ENCODE results near the gene ALAS1.
"Not testable (repeated sequence)": the region's sequence is repeated elsewhere in the genome, so short reads cannot be mapped to it uniquely, and the experiment has no call there.

The ALAS1 gene

DNA sequence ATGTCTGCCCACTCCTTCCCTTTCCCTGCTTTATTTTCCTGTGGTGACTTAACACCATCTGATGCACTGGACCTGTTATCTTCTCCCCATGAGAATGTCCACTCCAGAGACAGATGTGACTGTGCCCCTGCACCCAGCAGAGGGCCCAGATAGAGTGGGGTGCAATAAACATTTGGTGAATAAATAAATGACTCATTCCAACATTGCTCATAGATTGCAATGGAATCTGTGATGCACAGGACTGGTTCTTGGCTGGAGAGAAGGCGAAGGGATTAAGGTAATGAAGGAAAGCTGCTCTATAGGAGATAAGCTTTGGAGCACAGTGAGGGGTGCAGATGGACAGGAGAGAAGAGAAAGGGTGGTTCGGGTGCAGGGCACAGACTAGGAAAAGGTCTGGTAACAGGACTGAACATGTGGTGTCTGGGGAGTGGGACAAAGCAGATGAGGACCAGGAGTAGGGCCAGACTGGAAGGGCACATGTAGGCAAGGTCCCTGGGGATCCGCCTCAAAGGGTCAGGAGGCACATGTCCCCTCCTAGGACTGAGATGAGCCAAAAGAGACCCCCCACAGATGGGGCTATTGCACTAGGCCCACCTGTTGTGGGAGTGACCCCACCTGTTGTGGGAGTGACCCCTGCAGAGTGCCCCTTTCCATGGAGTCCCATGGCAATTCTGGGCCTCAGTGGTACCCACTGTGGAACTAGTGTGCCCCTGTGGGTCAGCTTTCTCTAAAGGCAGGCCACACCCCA is 26.3 kb upstream of the ALAS1 start:
- H3K36me3 ChIP-seq (ENCODE audit: insufficient read depth, low read length): no peaks in the 10 kb centered on the region
- no peak overlapping the region for H3K9ac ChIP-seq (ENCODE audit: low read depth, low read length)
- 0 out of 2 replicates have a peak, but pooled peaks cover 5% of the 10 kb centered on the region for H3K4me1 ChIP-seq (ENCODE audit: insufficient read depth, low read length)
- H3K9me3 ChIP-seq (ENCODE audit: control insufficient read depth, insufficient read depth, low read length): no peaks in the 10 kb centered on the region

DNA sequence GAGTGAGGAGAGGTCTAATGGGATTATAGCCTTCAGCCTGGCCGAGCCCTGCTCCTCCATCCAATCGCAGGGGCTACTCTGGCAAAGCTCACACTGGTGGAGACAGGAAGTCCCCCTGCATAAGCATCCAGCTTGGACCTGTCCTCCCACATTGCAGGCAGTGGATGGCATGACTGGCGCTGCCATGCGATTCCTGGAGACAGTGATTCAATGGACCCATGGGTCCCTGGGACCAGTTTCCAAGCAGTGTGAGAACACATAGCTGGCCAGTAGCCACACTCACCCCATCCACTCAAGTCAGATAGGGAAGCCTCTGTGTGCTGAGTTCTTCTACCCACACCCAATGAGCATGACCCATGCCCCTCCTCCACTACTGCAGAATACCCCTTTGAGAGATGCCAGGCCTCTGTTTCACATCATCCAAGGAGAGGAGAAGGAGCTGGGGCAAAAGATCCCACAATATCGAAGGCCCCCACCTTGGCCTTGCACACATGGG is 25.6 kb upstream of the ALAS1 start:
- no peak overlapping the region for H3K9ac ChIP-seq (ENCODE audit: low read depth, low read length)

DNA sequence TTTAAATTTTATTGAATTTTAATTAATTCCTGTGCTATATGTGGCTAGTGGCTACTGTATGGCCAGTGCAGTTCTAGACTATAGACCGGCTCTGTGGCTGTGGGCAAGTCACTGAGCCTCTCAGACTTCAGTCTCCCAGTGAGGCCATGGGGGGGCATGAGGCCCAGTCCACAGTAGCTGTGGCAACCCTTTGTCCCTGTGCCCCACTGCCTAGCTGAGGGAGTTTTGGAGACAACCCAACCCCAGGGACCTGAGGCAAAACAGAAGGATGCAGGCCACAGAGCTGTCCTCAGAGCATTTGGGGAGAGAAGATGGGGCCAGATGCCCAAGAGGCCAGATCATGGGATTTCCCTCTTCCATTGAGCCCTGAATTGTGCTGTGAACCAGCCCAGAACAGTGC is 24.9 kb upstream of the ALAS1 start:
- no peak overlapping the region for H3K9ac ChIP-seq (ENCODE audit: low read depth, low read length)
- no peaks in the 10 kb centered on the region for H3K9me3 ChIP-seq (ENCODE audit: control insufficient read depth, insufficient read depth, low read length)
- peaks cover 8% of the 10 kb centered on the region; the same call in 1 of the 2 replicates for H3K4me1 ChIP-seq (ENCODE audit: insufficient read depth, low read length)
- no peaks in the 10 kb centered on the region for H3K36me3 ChIP-seq (ENCODE audit: insufficient read depth, low read length)

More for the DNA sequence above, 25.6 kb upstream of the ALAS1 start:
- Histone ChIP-seq H3K9me3 (ENCODE audit: control insufficient read depth, insufficient read depth, low read length) (no peaks in the 10 kb centered on the region), H3K36me3 (ENCODE audit: insufficient read depth, low read length) (no peaks in the 10 kb centered on the region), H3K4me1 (ENCODE audit: insufficient read depth, low read length) (peaks cover 8% of the 10 kb centered on the region; the same call in 1 of the 2 replicates)

DNA sequence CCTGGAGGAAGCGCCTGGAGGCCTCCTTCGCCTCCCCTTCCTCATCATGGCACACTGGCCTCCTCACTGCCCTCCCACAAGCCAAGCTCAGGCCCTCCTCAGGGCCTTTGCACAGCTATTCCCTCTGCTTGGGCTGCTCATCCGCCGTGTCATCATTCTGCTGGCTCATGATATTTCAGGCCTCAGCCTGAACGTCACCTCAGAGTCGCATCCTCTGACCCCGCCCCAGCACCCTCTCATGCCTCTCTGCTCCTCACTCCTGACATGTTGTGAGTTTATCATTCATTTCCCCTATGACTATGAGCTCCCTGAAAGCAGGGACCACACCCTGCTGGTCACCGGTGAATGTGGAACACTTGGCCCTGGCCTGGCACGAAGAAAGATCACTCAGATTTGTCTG is 23.1 kb upstream of the ALAS1 start:
- Histone ChIP-seq H3K9ac (ENCODE audit: low read depth, low read length) (no peak overlapping the region), H3K36me3 (ENCODE audit: insufficient read depth, low read length) (no peaks in the 10 kb centered on the region), H3K9me3 (ENCODE audit: control insufficient read depth, insufficient read depth, low read length) (no peaks in the 10 kb centered on the region), H3K4me1 (ENCODE audit: insufficient read depth, low read length) (peaks cover 8% of the 10 kb centered on the region; the same call in 1 of the 2 replicates)

DNA sequence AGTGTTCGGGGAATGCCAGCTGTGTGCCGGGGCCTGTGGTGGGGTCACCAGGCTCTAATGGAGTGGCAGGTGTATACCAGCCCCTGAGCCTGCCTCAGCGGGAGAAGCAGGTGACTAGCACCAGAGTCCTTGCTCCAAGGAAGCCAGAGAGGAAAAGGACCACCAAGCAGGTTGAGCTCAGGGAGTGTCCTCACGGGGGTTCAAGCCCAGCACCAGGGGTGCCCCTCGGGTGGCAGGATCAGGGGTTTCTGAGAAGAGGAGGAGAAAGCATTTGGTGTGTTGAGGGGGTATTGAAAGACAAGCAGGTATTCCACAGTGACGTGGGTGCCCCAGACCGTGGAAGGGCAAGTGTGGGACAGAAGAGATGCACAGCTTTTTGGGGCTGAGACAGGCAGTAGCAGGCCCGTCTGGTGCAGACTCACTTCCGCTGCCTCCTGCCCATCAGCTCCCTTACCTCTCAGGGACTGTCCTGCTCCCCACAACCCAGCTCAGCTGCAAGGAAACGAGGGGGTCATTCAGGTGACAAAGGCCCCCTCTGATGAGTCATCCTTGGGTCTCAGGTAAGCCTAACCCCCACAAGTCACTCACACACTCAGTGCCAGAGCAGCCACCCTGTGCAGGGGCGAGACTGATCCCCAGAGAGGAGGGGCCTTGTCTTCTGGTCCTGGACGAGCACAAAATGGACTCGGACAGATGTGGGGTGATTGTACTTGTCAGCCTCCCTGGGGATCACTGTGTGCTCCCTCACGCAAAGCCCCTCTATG is 22.4 kb upstream of the ALAS1 start:
- Histone ChIP-seq H3K4me1 (ENCODE audit: insufficient read depth, low read length) (peaks cover 8% of the 10 kb centered on the region; the same call in 1 of the 2 replicates), H3K9me3 (ENCODE audit: control insufficient read depth, insufficient read depth, low read length) (no peaks in the 10 kb centered on the region), H3K36me3 (ENCODE audit: insufficient read depth, low read length) (no peaks in the 10 kb centered on the region), H3K9ac (ENCODE audit: low read depth, low read length) (no peak overlapping the region)

DNA sequence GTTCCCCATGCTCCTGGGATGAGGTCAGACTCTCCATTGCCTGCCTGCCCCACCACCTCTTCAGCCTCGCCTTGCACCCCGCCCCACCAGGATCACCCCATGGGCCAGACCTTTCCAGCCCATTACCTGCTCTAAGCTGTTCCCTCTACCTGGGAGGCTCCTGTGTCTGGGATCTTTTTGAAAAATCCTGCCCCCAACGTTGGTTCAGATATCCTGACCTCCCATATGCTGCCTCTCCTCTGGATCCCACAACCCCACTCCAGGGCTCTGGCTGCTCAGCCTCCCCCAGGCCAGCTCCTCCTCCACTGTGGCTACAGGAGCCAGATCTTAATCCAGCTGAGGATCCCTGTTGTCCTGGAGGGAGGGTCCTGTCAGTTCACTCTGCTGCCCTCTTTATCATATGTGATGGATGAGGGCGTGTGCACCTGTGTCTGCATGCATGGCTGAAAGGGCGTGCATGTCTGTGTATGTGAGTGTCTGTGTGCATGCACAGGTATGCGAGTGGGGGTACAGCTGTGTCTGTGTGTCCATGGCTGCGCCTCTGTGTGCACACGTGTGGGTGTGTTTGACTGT is 21.7 kb upstream of the ALAS1 start:
- H3K9ac ChIP-seq (ENCODE audit: low read depth, low read length): no peak overlapping the region
- H3K36me3 ChIP-seq (ENCODE audit: insufficient read depth, low read length): no peaks in the 10 kb centered on the region
- H3K4me1 ChIP-seq (ENCODE audit: insufficient read depth, low read length): peaks cover 8% of the 10 kb centered on the region; the same call in 1 of the 2 replicates

DNA sequence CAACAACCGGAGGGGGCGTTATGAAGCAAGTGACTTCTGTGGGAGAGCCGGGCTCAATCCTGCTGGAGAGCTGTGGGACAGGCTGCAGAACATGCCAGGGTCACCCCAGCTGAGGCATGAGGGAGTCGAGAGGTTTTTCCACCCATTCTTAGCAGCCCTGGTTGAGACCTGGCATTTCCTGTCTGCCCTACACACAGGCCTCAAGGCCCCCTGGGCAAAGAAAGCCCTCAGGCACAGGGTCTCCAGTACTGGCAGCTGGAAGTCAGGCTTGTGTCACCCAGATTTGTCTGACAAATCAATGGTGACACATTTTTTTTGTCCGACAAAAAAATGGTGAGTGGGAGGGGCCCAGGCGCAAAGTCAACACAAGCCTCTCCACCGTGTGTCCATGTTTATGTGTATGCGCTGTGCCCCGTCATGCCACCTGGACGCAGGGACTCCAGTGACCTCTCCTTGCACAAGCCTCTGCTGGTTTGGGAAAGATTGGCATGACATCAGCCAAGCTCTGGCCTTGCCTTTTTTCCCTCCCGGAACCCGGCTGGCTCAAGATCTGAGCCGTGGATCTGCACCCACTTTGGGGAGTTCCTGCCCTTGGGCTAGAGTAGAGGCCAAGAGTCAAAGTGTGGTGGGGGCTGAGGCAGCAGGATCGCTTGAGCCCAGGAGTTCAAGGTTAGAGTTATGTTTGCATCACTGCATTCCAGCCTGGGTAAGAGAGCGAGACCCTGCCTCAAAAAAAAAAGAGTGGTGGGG is 20.8 kb upstream of the ALAS1 start:
- no peaks in the 10 kb centered on the region for H3K9me3 ChIP-seq (ENCODE audit: control insufficient read depth, insufficient read depth, low read length)
- H3K4me1 ChIP-seq (ENCODE audit: insufficient read depth, low read length): peaks cover 8% of the 10 kb centered on the region; the same call in 1 of the 2 replicates
- no peak overlapping the region for H3K9ac ChIP-seq (ENCODE audit: low read depth, low read length)

More for the DNA sequence above, 21.7 kb upstream of the ALAS1 start:
- no peaks in the 10 kb centered on the region for H3K9me3 ChIP-seq (ENCODE audit: control insufficient read depth, insufficient read depth, low read length)

DNA sequence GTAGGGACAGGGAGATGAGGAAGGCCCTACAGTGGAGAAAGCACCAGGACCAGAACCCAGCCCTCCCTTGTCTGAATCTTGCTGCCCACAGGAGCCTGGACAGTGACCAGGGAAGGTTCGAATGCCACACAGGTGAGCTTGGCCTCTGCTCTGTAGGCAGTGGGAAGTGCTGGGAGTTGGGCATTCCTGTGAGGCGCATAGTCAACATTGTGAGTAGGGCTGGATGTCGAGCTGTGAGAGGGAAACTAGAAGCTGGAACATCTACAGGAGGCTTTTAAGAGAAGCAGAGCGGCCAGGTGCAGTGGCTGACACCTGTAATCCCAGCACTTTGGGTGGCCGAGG is 20.3 kb upstream of the ALAS1 start:
- peaks cover 8% of the 10 kb centered on the region; the same call in 1 of the 2 replicates for H3K4me1 ChIP-seq (ENCODE audit: insufficient read depth, low read length)
- H3K36me3 ChIP-seq (ENCODE audit: insufficient read depth, low read length): no peaks in the 10 kb centered on the region
- no peak overlapping the region for H3K9ac ChIP-seq (ENCODE audit: low read depth, low read length)

More for the DNA sequence above, 20.8 kb upstream of the ALAS1 start:
- H3K36me3 ChIP-seq (ENCODE audit: insufficient read depth, low read length): no peaks in the 10 kb centered on the region

DNA sequence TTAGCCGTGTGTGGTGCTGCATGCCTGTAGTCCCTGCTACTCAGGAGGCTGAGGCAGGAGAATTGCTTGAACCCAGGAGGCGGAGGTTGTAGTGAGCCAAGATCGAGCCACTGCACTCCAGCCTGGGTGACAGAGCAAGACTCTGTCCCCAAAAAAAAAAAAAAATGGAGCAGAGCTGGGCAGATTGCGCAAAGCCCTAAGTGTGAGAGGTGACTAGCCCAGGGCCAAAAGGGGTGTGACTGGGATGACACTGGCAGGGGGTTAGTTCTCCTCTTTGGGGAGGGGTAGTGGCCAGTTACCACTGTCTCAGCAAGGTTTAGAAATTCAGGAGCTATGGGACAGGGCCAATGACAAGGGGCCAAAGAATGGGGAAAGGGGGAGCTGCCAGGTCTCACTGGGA is 19.8 kb upstream of the ALAS1 start:
- not testable (repeated sequence) for H3K9ac ChIP-seq (ENCODE audit: low read depth, low read length); H3K36me3 ChIP-seq (ENCODE audit: insufficient read depth, low read length); H3K4me1 ChIP-seq (ENCODE audit: insufficient read depth, low read length); H3K9me3 ChIP-seq (ENCODE audit: control insufficient read depth, insufficient read depth, low read length)

More for the DNA sequence above, 20.3 kb upstream of the ALAS1 start:
- H3K9me3 ChIP-seq (ENCODE audit: control insufficient read depth, insufficient read depth, low read length): no peaks in the 10 kb centered on the region

DNA sequence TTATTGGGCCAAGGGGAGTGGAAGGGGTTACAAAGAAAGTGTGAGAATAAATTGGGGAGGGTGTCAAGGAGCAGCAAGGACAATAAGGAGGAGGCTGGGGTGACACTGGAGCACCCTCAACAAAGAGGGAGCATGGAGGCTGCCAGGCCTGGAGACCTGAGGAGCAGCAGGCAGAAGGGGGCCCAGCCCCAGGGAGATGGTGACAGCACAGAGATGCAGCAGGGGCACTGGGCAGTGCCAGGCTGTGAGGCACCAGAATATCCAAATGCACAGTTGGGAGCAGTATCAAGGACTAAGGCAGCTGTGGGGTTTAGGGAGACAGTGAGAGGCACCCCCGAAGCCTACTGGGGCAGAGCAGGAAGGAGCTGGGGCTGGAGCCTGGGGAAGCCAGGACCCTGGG is 19.4 kb upstream of the ALAS1 start:
- H3K36me3 ChIP-seq (ENCODE audit: insufficient read depth, low read length): no peaks in the 10 kb centered on the region
- H3K4me1 ChIP-seq (ENCODE audit: insufficient read depth, low read length): peaks cover 8% of the 10 kb centered on the region; the same call in 1 of the 2 replicates
- no peaks in the 10 kb centered on the region for H3K9me3 ChIP-seq (ENCODE audit: control insufficient read depth, insufficient read depth, low read length)
- H3K9ac ChIP-seq (ENCODE audit: low read depth, low read length): no peak overlapping the region

DNA sequence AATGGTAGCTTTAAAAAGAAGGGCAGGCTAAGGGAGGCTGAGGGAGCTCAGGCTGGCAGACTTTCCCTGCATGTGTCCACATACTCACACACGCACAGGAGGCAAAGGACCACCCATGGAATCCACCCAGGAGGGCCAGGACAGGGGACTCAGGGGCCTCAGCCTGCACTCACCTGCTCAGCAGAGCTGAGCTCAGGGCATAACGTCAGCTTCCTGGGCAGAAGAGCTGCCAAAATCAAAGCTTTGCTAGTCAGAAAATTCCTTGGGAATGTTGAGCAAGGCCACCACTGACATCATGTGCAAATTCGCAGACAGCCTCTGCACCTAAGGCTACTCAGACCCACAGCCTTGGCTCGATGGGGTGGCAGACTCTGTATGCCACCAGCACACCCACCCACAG is 16.4 kb upstream of the ALAS1 start:
- Histone ChIP-seq H3K9ac (ENCODE audit: low read depth, low read length) (no peak overlapping the region), H3K9me3 (ENCODE audit: control insufficient read depth, insufficient read depth, low read length) (no peaks in the 10 kb centered on the region), H3K4me1 (ENCODE audit: insufficient read depth, low read length) (peaks cover 8% of the 10 kb centered on the region; the same call in 1 of the 2 replicates), H3K36me3 (ENCODE audit: insufficient read depth, low read length) (no peaks in the 10 kb centered on the region)

DNA sequence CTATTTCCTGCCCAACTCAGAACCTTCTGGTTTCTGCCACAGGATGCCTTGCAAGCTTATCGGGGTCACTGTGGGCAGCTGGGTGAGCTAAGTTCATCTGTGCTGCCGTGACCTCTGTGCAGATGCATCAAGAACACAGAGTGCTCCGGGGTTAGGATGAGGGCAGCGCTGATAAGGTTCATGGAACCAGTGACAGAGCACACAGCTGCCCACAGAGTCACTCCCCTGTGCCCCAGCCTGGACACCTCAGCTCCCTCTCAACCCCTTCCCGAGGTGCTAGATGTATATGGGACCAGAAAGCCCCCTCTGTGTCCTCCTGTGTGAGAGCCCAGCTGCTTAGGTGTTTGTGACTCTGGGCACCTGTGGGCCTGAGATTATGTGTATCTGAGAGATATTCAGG is 15.8 kb upstream of the ALAS1 start:
- Histone ChIP-seq H3K36me3 (ENCODE audit: insufficient read depth, low read length) (no peaks in the 10 kb centered on the region), H3K9me3 (ENCODE audit: control insufficient read depth, insufficient read depth, low read length) (no peaks in the 10 kb centered on the region), H3K4me1 (ENCODE audit: insufficient read depth, low read length) (peaks cover 5% of the 10 kb centered on the region; the same call in 1 of the 2 replicates), H3K9ac (ENCODE audit: low read depth, low read length) (no peak overlapping the region)

DNA sequence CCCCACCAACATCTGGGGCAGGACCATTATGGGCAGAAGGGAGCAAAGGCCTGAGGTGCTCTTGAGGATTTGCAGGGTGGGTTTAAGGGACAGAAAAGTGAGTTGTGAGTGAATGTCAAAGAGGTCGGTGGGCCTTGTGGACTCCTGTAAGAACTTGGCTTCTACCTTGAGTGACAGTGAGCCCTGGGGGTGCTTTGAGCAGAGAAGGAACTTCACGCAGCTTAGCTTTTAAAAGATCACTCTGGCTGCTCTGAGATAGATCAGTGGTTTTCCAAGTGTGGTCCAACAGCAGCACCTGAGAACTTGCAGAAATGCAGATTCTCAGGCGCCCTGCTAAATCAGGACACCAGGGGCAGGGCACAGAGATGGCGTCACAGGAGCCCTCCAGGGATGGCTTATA is 15.3 kb upstream of the ALAS1 start:
- H3K4me1 ChIP-seq (ENCODE audit: insufficient read depth, low read length): no peaks in the 10 kb centered on the region
- H3K36me3 ChIP-seq (ENCODE audit: insufficient read depth, low read length): no peaks in the 10 kb centered on the region
- H3K9me3 ChIP-seq (ENCODE audit: control insufficient read depth, insufficient read depth, low read length): no peaks in the 10 kb centered on the region
- H3K9ac ChIP-seq (ENCODE audit: low read depth, low read length): no peak overlapping the region
